Measurements from ENCODE around the gene RCN2. TPM values are rescaled to one million over a fixed set of nuclear protein-coding genes. Genes with fewer than 3 reads are reported as not detected.

The RCN2 gene
- total RNA-seq, 6 experiments from 2014 or later = 88.0 to 98.1 (median 94.5) TPM

DNA sequence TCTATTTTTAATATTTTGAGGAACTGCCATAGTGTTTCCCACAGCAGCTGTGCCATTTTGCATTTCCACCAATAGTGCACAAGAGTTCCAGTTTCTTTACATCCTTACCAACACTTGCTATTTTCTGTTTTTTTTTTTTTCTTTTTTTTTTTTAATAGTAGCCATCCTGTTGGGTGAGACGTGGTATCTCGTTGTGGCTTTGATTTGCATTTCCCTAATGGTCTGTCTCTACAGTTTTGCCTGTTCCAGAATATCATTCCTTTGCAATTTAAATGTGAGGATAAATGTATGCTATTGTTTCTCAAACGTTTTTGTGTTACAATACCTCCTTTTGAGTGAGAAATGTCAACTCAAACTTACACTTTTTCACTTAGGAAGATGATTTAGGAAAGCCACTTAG, 22.4 kb downstream of the RCN2 start:
- Mint-ChIP-seq H3K4me1 (ENCODE audit: low read depth) (no peaks in the 10 kb centered on the region), H3K36me3 (ENCODE audit: low read depth) (no peaks in the 10 kb centered on the region)

GRCh38 chr15:76954744-76955143, 23.2 kb downstream of the RCN2 start:
- no peaks in the 10 kb centered on the region for H3K9me3 Mint-ChIP-seq
- no peak overlapping the region for H3K27ac Mint-ChIP-seq
- no peaks in the 10 kb centered on the region for H3K4me1 Mint-ChIP-seq (ENCODE audit: low read depth)
- peaks cover 1% of the 10 kb centered on the region; the same call in 1 of the 2 replicates for H3K27me3 Mint-ChIP-seq (ENCODE audit: insufficient read depth)
- TF ChIP-seq, protein P1, sequence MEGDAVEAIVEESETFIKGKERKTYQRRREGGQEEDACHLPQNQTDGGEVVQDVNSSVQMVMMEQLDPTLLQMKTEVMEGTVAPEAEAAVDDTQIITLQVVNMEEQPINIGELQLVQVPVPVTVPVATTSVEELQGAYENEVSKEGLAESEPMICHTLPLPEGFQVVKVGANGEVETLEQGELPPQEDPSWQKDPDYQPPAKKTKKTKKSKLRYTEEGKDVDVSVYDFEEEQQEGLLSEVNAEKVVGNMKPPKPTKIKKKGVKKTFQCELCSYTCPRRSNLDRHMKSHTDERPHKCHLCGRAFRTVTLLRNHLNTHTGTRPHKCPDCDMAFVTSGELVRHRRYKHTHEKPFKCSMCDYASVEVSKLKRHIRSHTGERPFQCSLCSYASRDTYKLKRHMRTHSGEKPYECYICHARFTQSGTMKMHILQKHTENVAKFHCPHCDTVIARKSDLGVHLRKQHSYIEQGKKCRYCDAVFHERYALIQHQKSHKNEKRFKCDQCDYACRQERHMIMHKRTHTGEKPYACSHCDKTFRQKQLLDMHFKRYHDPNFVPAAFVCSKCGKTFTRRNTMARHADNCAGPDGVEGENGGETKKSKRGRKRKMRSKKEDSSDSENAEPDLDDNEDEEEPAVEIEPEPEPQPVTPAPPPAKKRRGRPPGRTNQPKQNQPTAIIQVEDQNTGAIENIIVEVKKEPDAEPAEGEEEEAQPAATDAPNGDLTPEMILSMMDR (IDR thresholded peaks at IDR 0.05) = no peak
- no peak overlapping the region for H3K4me3 Mint-ChIP-seq
- H3K36me3 Mint-ChIP-seq (ENCODE audit: low read depth) = no peaks in the 10 kb centered on the region
- no peak for DNase-seq

More for the DNA sequence above, 22.4 kb downstream of the RCN2 start:
- DNase-seq = no peak
- TF ChIP-seq, protein P1 (IDR thresholded peaks at IDR 0.05) = no peak
- Mint-ChIP-seq H3K4me3 (no peak overlapping the region), H3K27me3 (ENCODE audit: insufficient read depth) (peaks cover 1% of the 10 kb centered on the region; the same call in 1 of the 2 replicates), H3K9me3 (no peaks in the 10 kb centered on the region), H3K27ac (no peak overlapping the region)

GRCh38 chr15:76961268-76962011, 29.9 kb downstream of the RCN2 start:
- no peaks in the 10 kb centered on the region for H3K9me3 Mint-ChIP-seq
- H3K4me3 Mint-ChIP-seq = no peak overlapping the region
- TF ChIP-seq, protein P1 (IDR thresholded peaks at IDR 0.05) = no peak
- no peak for DNase-seq
- no peak overlapping the region for H3K27ac Mint-ChIP-seq
- no peaks in the 10 kb centered on the region for H3K36me3 Mint-ChIP-seq (ENCODE audit: low read depth)
- H3K27me3 Mint-ChIP-seq (ENCODE audit: insufficient read depth) = peaks cover 26% of the 10 kb centered on the region
- H3K4me1 Mint-ChIP-seq (ENCODE audit: low read depth) = peaks cover 6% of the 10 kb centered on the region

- H3K4me3 Mint-ChIP-seq = no peak overlapping the region
- H3K36me3 Mint-ChIP-seq (ENCODE audit: low read depth) = no peaks in the 10 kb centered on the region
- H3K4me1 Mint-ChIP-seq (ENCODE audit: low read depth) = peaks cover 6% of the 10 kb centered on the region
- no peak for DNase-seq
- no peak overlapping the region for H3K27ac Mint-ChIP-seq
- H3K9me3 Mint-ChIP-seq = no peaks in the 10 kb centered on the region
- H3K27me3 Mint-ChIP-seq (ENCODE audit: insufficient read depth) = peaks cover 29% of the 10 kb centered on the region
- TF ChIP-seq, protein P1 (IDR thresholded peaks at IDR 0.05) = no peak
These were observed 30.9 kb downstream of the RCN2 start for GRCh38 chr15:76962337-76963013.

DNA sequence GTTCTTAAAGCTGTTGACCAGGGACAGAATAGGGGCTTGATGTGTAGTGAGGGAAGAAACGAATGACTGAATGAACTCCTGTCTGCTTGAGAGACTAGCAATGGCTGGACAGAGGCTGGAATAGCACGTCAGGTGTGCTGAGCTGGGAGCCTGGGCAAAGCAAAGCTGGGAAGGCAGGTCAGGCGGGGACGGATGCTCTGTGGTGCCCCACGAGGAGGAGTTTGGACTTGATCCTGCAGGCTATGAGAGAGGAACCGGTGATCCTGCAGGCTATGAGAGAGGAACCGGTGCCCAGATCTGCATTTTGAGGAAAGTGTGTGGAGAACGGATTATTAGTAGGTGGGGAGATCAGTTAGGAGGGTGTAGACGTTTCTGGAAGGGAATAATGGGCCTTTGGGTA, 32.0 kb downstream of the RCN2 start:
- TF ChIP-seq, protein P1 (IDR thresholded peaks at IDR 0.05) = 0 out of 2 replicates have a peak, but pooled peaks have one; percentile 12
- Mint-ChIP-seq H3K4me1 (ENCODE audit: low read depth) (peaks cover 6% of the 10 kb centered on the region), H3K27ac (no peak overlapping the region)

More for the DNA sequence above, 32.0 kb downstream of the RCN2 start:
- no peak for DNase-seq
- Mint-ChIP-seq H3K36me3 (ENCODE audit: low read depth) (no peaks in the 10 kb centered on the region), H3K27me3 (ENCODE audit: insufficient read depth) (peaks cover 28% of the 10 kb centered on the region), H3K4me3 (no peak overlapping the region; the same call in 1 of the 2 replicates), H3K9me3 (no peaks in the 10 kb centered on the region)
